Stimulated activated CD8-positive, alpha-beta memory T cell treated with anti-CD3 and anti-CD28 coated beads, Interleukin-2, amount 100 ng/mL, for 48 hours (primary cell): ENCODE measurements around the gene ITGA3.
"Not testable (repeated sequence)": the region's sequence is repeated elsewhere in the genome, so short reads cannot be mapped to it uniquely, and the experiment has no call there.

ENCODE experiments used
- DNase-seq, 2 donors: peaks; one replicate each; pipeline ENCODE4 v3.0.0-alpha.2; 2020; ENCODE audit warnings: low read depth in 2 of 2

The ITGA3 gene

GRCh38 chr17:50034498-50035364 lies 21.2 kb upstream of the ITGA3 start:
- DNase-seq = no peak

DNA sequence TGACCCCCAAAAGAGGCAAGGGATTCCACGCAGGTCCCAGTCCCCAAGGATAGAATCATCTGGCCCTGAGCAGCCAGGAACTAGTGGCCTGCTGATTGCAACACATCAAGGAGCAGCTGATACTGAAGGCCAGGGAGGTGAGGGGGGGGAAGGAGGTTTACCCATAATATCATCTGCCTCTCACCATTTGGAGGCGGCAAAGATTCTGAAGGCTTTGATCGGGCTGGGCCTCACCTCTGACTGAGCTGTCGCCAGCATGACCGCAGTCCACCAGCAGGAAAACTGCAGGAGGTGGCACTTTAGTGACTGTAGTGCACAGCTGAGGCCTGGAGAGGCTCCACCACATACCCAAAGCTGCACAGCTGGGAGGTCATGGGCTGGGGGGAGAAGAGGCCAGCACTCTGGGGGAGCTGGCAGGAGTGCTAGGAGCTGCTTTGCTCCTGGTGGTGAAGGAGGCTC lies 20.5 kb upstream of the ITGA3 start:
- no peak for DNase-seq

DNA sequence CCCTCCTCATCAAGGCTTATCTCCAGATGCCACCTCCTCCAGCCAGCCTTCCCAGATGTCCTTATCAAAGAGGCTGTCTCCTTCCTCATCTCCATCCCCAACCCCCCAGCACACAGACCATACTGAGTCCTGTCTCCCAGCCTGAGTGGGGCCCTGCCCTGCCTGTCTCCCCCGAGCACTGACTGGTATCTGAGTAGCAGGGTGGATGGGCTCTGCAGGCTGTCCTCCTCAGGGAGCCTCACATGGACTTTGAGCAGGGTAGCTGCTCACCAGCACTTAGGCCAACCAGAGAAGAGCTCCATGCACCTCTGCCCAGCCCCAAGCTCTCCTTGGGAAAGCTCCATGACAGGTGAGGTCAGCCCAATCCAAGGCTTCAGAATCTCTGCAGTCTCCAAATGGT lies 20.0 kb upstream of the ITGA3 start:
- no peak for DNase-seq

- DNase-seq = no peak
These were observed 19.3 kb upstream of the ITGA3 start for GRCh38 chr17:50036455-50037261.

DNA sequence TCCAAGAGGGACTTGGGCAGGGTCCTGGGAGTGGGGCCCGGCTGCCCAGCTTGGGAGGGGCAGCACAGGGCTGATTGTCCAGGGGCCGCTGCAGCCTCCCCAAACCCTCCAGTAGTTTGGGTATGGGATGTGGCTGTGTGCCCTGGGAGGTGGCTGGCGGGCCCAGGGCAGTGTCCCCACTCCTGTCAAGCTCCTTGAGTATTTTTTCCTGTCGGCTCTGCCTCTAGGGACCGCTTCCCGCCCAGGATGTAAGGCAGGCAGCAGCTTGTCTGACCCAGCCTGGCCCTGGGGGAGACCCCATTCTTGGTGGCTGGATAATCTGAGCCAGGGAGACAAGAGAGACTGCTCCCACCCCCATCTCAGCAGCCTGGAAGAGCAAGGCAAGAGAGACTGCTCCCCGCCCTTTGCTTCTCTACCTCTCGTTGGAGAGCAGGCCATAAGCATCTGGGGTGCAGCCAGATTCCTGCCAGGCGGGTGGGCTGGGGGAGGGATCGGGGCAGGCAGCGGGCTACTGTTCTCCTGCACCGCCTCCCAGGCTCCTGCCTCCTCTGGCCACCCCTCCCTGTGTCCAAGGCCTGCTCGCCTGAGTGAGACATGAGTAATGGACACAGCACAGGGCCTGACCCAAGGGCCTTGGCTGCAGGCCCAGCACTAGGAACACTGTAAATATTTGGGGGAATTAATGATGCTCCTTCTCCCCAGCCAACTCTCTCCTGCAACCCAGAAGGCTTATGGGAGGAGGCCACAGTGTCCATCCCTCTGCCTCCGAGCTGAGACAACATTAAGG lies 18.4 kb upstream of the ITGA3 start:
- DNase-seq = no peak

DNA sequence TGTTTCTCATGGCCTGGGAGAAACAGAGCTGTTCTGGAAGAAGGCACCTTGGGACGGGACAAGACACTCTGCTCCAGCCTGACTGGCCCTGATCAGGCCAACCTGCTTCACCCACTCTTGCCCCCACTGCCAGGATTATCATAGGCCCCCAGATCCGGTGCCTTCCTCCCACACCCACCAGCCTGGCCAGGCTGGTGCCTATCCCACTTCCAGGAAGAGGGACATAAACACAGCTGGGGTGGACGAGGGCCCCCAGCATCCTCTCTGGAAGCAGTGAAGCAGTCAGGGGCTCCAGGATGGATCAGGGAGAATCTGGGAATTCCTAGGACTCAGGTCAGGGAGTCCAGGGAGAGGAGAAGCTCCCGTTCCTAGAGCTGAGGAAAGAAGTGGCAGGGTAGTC lies 16.9 kb upstream of the ITGA3 start:
- no peak for DNase-seq

GRCh38 chr17:50040496-50040895 lies 15.4 kb upstream of the ITGA3 start:
- not testable (repeated sequence) for DNase-seq

GRCh38 chr17:50042211-50042610 lies 13.7 kb upstream of the ITGA3 start:
- no peak for DNase-seq

DNA sequence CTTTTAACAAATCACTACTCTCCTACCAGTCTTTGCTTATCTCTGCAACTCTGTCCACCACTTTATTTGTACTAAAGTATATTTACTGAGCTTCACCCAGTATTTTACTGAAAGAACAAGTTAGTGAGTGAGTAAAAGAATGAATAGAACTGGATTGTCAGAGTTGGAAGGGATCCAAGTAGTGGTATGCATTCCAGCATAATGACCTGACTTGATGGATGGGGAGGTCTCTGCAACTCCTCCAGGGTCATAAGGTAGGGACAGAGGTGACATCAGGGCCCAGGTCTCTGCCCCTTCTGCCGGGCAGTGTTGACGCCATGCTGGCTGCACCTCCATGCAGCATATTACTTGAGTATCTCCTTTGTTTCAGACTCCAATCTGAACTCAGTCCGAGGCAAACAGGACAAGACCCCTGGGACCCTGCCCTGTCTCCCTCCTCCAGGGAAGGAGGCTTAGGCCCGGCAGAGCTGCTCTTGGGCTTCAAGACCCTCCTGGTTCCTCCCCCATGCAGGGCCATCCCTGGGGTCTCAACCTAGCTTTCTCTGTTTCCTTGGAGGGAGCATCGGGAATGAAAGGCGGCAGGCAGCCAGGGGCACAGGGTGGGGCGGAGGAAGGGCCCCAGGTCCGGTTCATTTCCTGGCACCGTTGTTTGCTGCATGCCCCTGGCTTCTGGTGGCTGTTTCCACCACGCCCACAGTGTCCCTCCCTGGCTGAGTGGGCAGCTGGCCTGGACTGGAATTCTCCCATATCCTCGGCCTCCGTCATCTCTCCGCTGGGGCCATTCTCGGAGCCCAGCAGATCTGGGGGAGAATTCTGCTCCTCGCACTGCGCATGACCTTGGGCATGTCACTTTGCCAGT lies 12.4 kb upstream of the ITGA3 start:
- DNase-seq = no peak

DNA sequence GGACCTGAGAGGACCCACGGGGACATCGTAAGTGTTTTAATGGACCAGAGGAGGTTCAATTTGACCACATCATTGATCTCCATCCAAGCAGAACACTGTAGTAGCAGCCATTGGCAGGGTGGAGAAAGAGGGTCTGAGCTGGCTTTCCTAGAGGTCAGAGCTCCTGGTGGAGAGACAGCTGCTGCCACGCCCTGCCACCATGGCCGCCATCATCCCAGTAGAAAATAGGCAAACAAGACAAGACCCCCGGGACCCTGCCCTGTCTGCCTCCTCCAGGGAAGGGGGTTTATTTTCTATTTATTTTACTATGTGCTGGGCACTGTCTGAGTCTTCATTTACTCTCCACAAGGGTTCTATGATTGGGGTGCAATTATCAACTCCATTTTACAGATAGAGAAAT lies 11.4 kb upstream of the ITGA3 start:
- no peak for DNase-seq

- no peak for DNase-seq
These were observed 10.8 kb upstream of the ITGA3 start for GRCh38 chr17:50045154-50045553.

GRCh38 chr17:50046179-50046578 lies 9.7 kb upstream of the ITGA3 start:
- DNase-seq = no peak

- no peak for DNase-seq
These were observed 9.2 kb upstream of the ITGA3 start for GRCh38 chr17:50046667-50047066.

DNA sequence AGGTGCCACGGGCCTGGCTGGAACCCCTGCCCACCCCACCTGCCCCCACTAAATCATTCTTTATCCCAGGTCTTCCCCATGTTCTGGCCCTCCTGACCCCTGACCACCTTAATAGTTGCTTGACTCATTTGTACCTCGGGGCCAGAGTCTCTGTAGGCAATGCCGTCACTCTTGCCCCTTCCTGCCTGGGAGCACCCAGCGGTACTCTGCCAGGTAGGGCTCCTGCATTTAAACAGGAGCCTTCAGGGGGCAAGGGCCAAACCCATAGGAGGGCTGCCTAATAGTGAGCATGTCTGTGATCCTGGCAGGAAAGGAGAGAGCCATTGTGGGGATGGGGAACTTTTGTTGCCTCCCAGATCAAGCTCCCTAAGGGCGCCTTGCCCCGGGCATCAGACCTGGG lies 8.8 kb upstream of the ITGA3 start:
- DNase-seq = no peak

- DNase-seq = peak in 1 of 2 donors; percentile 25
These were observed 8.3 kb upstream of the ITGA3 start for GRCh38 chr17:50047488-50048126.

- no peak for DNase-seq
These were observed 7.7 kb upstream of the ITGA3 start for GRCh38 chr17:50048146-50048720.

DNA sequence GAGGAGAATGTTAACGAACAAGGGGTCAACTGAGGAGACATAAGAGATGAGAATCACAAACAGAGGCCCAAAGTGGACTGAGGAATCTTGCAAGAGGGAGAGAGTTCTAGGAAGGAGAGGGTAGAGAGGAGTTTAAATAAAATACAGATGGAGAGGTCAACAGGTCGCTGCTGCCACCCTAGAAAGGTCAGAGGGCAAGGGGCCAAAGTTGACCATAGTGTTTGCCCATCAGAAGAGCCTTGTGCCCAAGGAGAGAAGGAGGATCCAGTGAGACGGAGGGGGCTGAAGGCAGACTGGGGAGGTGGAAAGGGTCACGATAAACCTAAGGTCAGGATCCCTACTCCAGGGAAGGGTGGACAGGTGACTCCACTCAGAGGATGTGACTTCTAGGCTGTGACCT lies 6.9 kb upstream of the ITGA3 start:
- DNase-seq = no peak

DNA sequence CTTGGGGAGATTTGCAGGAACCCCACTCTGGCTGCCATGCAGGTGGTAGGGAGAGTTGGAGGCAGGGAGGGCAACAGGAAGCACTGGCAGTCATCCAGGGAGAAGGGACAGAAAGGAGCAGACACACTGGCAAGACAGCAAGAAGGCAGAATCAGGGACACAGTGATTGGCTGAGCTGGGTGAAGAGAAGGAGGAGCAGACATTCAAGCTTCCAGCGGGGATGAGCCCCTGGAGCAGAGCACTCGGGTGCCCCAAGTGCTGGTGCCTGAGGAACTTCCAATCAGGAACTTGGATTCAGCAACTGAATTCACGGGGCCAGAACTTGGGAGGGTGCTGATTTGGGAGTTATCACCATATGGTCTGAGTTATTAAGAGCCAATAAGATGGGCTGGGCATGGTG lies 6.3 kb upstream of the ITGA3 start:
- DNase-seq = no peak

DNA sequence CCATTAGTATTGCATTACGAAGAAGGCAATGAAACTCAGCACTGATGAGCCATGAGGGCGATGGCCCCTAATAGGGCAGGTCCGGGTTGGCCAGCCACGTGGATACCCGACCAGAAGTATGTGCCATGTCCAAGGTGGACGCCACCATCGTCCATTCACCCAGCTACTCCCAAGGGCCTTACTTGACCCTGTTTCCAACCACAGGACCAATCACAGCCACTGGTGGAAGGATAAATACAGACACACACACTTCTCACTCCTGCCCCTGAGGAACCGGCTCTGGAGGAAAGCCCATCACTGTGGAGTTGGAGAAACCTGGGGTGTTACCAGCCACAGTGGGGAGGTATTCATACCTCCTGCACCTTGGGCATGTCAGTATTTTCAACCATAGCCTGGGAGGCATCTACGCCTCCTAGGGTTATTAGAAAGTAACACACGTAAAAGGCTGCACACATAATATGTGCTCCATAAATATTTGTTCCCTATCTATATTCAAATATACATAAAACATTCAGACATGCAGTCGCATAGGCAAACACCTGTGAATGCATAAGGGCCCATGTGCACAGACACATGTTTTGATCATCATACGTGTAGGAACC lies 5.4 kb upstream of the ITGA3 start:
- DNase-seq = no peak

GRCh38 chr17:50051082-50051576 lies 4.8 kb upstream of the ITGA3 start:
- DNase-seq = peak; percentile 61 to 82
